ENCODE results near the gene SIGLEC10. TPM values are rescaled to one million over a fixed set of nuclear protein-coding genes. Genes with fewer than 3 reads are reported as not detected.

SIGLEC10 gene
- total and polyA plus RNA-seq, 9 of the 15 experiments (the other 6 are each of a cell fraction or from before 2014, with no cell fraction given), result 0.10 to 1.8 (median 0.82) TPM

- H3K79me2 ChIP-seq (ENCODE audit: control insufficient read depth, insufficient read depth, low read length), result no peaks in the 10 kb centered on the region; the same call in 2 of the 3 replicates
- WGBS (ENCODE audit: insufficient coverage, low coverage, missing lambda C conversion rate), result 93% methylated on average over 2 of the region's 2 CpGs
- H3K4me2 ChIP-seq (ENCODE audit: insufficient read depth, low read length), result no peak overlapping the region
- TF ChIP-seq PHF20 (IDR thresholded peaks at IDR 0.05; ENCODE audit: partially characterized antibody) (peak; percentile 22), SETDB1 (IDR thresholded peaks at IDR 0.05; ENCODE audit: low read length) (no peak), GATAD2A (IDR thresholded peaks at IDR 0.05) (no peak), BCOR (IDR thresholded peaks at IDR 0.05) (peak; percentile 64; the same call in 1 of the 2 replicates), ZNF395 (CRISPR knock-in tag; IDR thresholded peaks at IDR 0.05) (no peak), ZNF212 (CRISPR knock-in tag; IDR thresholded peaks at IDR 0.05) (no peak), WHSC1 (IDR thresholded peaks at IDR 0.05; ENCODE audit: low read length) (no peak), RBM25 (IDR thresholded peaks at IDR 0.05; ENCODE audit: low read depth, low read length, severe bottlenecking) (peak; percentile 60), ADNP (tag; IDR thresholded peaks at IDR 0.05) (peak; percentile 62; the same call in 1 of the 2 replicates), SIN3A (IDR thresholded peaks at IDR 0.05; ENCODE audit: borderline replicate concordance in 2 of 2, control insufficient read depth in 1 of 2, low read depth in 2 of 2, low read length in 2 of 2) (no peak), KDM1A (IDR thresholded peaks at IDR 0.05) (peak; percentile 37 to 59; a peak in 2 of 4 replicates), PTBP1 (IDR thresholded peaks at IDR 0.05; ENCODE audit: low read depth, low read length) (no peak), ZNF121 (CRISPR knock-in tag; conservative IDR thresholded peaks at IDR 0.05) (peak; percentile 40), ZNF146 (CRISPR knock-in tag; IDR thresholded peaks at IDR 0.05; ENCODE audit: unreplicated experiment) (peak; percentile 95), BRD9 (IDR thresholded peaks at IDR 0.05; ENCODE audit: low read depth, partially characterized antibody) (no peak)
- no peaks in the 10 kb centered on the region for H3K9me3 ChIP-seq (replicated peaks; ENCODE audit: control insufficient read depth, insufficient read depth, low read depth, low read length)
- H3K9me1 ChIP-seq (ENCODE audit: control insufficient read depth, insufficient read depth, low read length), result no peaks in the 10 kb centered on the region
- intact Hi-C loops (cut with micrococcal nuclease), result no loop called here
- no peak overlapping the region for H2AFZ ChIP-seq (ENCODE audit: low read depth, low read length)
- H3K27me3 ChIP-seq (ENCODE audit: control insufficient read depth in 2 of 2, insufficient read depth in 2 of 2, low read length in 2 of 2), result no peaks in the 10 kb centered on the region
- in situ Hi-C loops (cut with MboI), result no loop called here
- peak overlapping the region; percentile 83; the same call in 1 of the 3 replicates for H3K27ac ChIP-seq (ENCODE audit: extremely low read depth, low read depth, low read length)
- ChIA-PET POLR2A (interaction anchor here (1.1 kb wide), 1 partner anchor 28 kb away, joined by 4 read pairs; no protein-coding TSS in a partner anchor), CTCF (ENCODE audit: low intra/inter-chr PET ratio) (no interaction called here)
- H4K20me1 ChIP-seq (replicated peaks; ENCODE audit: control insufficient read depth, insufficient read depth, low read length), result no peaks in the 10 kb centered on the region
- H3K9ac ChIP-seq (ENCODE audit: insufficient read depth in 1 of 2, low read depth in 2 of 2, low read length in 2 of 2), result no peak overlapping the region
- no peak for ATAC-seq
- H3K36me3 ChIP-seq (ENCODE audit: control insufficient read depth, insufficient read depth, low read length), result no peaks in the 10 kb centered on the region
- no peak overlapping the region for H3K4me3 ChIP-seq
- DNase-seq (ENCODE audit: extremely low read depth in 1 of 4, low spot score in 3 of 4), result no peak
- no peak for FAIRE-seq
- peaks cover 16 to 24% of the 10 kb centered on the region in 2 experiments for H3K4me1 ChIP-seq (replicated peaks in 1 of 2; ENCODE audit: control insufficient read depth in 2 of 2, insufficient read depth in 2 of 2, low read length in 2 of 2)
- BruUV-seq (replicated peaks), result no TSS peak
These were observed 22.6 kb upstream of the SIGLEC10 start for GRCh38 chr19:51440052-51440451.

Data from K562 (cell line).